WTC11 (cell line): ENCODE data around the gene SKI.

ENCODE experiments used
- ATF6 ChIP-seq: sonication (generic); formaldehyde crosslinking; IDR thresholded peaks from 2 replicates; pipeline ENCODE4 v1.8.1; 2023; ENCODE audit warnings: mild to moderate bottlenecking, missing genetic modification reagents
- CBFB ChIP-seq: sonication (generic); formaldehyde crosslinking; IDR thresholded peaks from 2 replicates; pipeline ENCODE4 v1.8.1; 2022; ENCODE audit warnings: mild to moderate bottlenecking, low read depth, missing genetic modification reagents
- CTCF ChIP-seq: fragments of 200-600 bp; IDR thresholded peaks from 2 replicates; pipeline ENCODE4 v1.8.0; 2022; ENCODE audit warnings: antibody characterized with exemption
- E2F5 ChIP-seq: sonication (generic); formaldehyde crosslinking; IDR thresholded peaks from 2 replicates; pipeline ENCODE4 v1.8.1; 2022; ENCODE audit warnings: mild to moderate bottlenecking, moderate library complexity, missing genetic modification reagents
- KAT7 ChIP-seq: sonication (generic); formaldehyde crosslinking; IDR thresholded peaks from 2 replicates; pipeline ENCODE4 v1.8.1; 2023; ENCODE audit warnings: missing genetic modification reagents, mild to moderate bottlenecking, borderline replicate concordance
- MAX ChIP-seq: sonication (generic); formaldehyde crosslinking; IDR thresholded peaks from 2 replicates; pipeline ENCODE4 v1.8.0; 2022; ENCODE audit warnings: mild to moderate bottlenecking, missing genetic modification reagents
- OVOL2 ChIP-seq: fragments of 250-450 bp; sonication (Bioruptor Pico); IDR thresholded peaks from 2 replicates; pipeline ENCODE4 v1.9.0; 2021; ENCODE audit warnings: mild to moderate bottlenecking, borderline replicate concordance
- TCF7 ChIP-seq: sonication (generic); formaldehyde crosslinking; IDR thresholded peaks from 2 replicates; pipeline ENCODE4 v1.8.0; 2022; ENCODE audit warnings: mild to moderate bottlenecking, low read depth, missing genetic modification reagents, moderate library complexity

- TF ChIP-seq CTCF = no peak
- no peak for TF ChIP-seq KAT7 (CRISPR knock-in tag)
- no peak for TF ChIP-seq TCF7
- no peak for TF ChIP-seq ATF6 (CRISPR knock-in tag)
- TF ChIP-seq E2F5 (CRISPR knock-in tag) = no peak
- TF ChIP-seq OVOL2 (CRISPR knock-in tag) = no peak
- no peak for TF ChIP-seq CBFB (CRISPR knock-in tag)
- TF ChIP-seq MAX (CRISPR knock-in tag) = no peak
These were observed 41.8 kb downstream of the SKI start for GRCh38 chr1:2269922-2270259.
